Spinal cord (tissue), 10 donors: ENCODE data around the gene ASIC2. TPM values are rescaled to one million over a fixed set of nuclear protein-coding genes. Genes with fewer than 3 reads are reported as not detected.

Experiments used
- DNase-seq, 6 donors: peaks; one replicate each; pipeline versions ENCODE4 v3.0.0 to v3.0.0-alpha.2; 2013 to 2015; ENCODE audit warnings: low spot score in 6 of 6, low read depth in 4 of 6
- H3K27ac ChIP-seq: one replicate; pipeline ENCODE4 v1.5.1; 2013; ENCODE audit warnings: low read depth, low read length, control low read depth
- H3K27me3 ChIP-seq: one replicate; pipeline ENCODE4 v1.6.1; 2013; ENCODE audit warnings: low read length; ENCODE audit not compliant: control insufficient read depth, insufficient read depth
- H3K36me3 ChIP-seq: one replicate; pipeline ENCODE4 v1.6.1; 2013; ENCODE audit warnings: low read length; ENCODE audit not compliant: control insufficient read depth, insufficient read depth
- H3K4me1 ChIP-seq: one replicate; pipeline ENCODE4 v1.6.1; 2013; ENCODE audit warnings: low read length; ENCODE audit not compliant: control insufficient read depth, insufficient read depth
- H3K4me3 ChIP-seq: one replicate; pipeline ENCODE4 v1.5.1; 2013; ENCODE audit warnings: low read depth, low read length, control low read depth
- H3K9me3 ChIP-seq: one replicate; pipeline ENCODE4 v1.6.1; 2013; ENCODE audit warnings: low read length; ENCODE audit not compliant: control insufficient read depth, insufficient read depth
- WGBS: methylation state at CpG from one replicate; pipeline ENCODE4 v1.1.5; 2013; ENCODE audit warnings: missing lambda C conversion rate; ENCODE audit not compliant: insufficient coverage; 5-methylcytosine and 5-hydroxymethylcytosine counted together
- polyA plus RNA-seq, 2 donors: library from polyadenylated mRNA; unstranded; fragments of 120-200 nt; gene quantifications; one replicate each; pipeline ENCODE4 v1.2.1, GENCODE V29; 2013; ENCODE audit not compliant: insufficient read length in 2 of 2
- total RNA-seq, 2 donors: library from RNA; depleted of rRNA in 1 of 2; stranded (reverse); fragments of 120-200 nt in 1 of 2; fragments of >200 nt in 1 of 2; gene quantifications; one replicate each; pipeline versions ENCODE4 v1.2.3 to v1.2.4, GENCODE V29; 2013 to 2014
- donor health status: healthy.

The ASIC2 gene
- total and polyA plus RNA-seq, 4 donors: 6.7 to 44.2 (median 31.7) TPM

- Histone ChIP-seq H3K27me3 (no peaks in the 10 kb centered on the region), H3K36me3 (no peaks in the 10 kb centered on the region), H3K27ac (no peak overlapping the region), H3K4me3 (no peak overlapping the region), H3K9me3 (no peaks in the 10 kb centered on the region), H3K4me1 (peaks cover 8% of the 10 kb centered on the region)
- 95% methylated on average over 5 of the region's 10 CpGs for WGBS
- no peak for DNase-seq
These were observed 129.4 kb downstream of the ASIC2 start for GRCh38 chr17:33163533-33164168.

GRCh38 chr17:33154869-33155455 is 138.1 kb downstream of the ASIC2 start:
- H3K36me3 ChIP-seq: no peaks in the 10 kb centered on the region
- H3K27me3 ChIP-seq: no peaks in the 10 kb centered on the region
- H3K4me3 ChIP-seq: no peak overlapping the region
- H3K4me1 ChIP-seq: peaks cover 6% of the 10 kb centered on the region
- H3K27ac ChIP-seq: no peak overlapping the region
- no peaks in the 10 kb centered on the region for H3K9me3 ChIP-seq
- no peak for DNase-seq
- WGBS: 66% methylated on average over 19 of the region's 19 CpGs

- Histone ChIP-seq H3K4me3 (no peak overlapping the region), H3K9me3 (no peaks in the 10 kb centered on the region), H3K27ac (no peak overlapping the region), H3K36me3 (no peaks in the 10 kb centered on the region), H3K4me1 (peaks cover 6% of the 10 kb centered on the region), H3K27me3 (no peaks in the 10 kb centered on the region)
- WGBS: 36% methylated on average over 4 of the region's 7 CpGs
- DNase-seq: no peak
These were observed 140.3 kb downstream of the ASIC2 start for GRCh38 chr17:33152783-33153182.

GRCh38 chr17:33151565-33151964 is 141.5 kb downstream of the ASIC2 start:
- Histone ChIP-seq H3K27ac (no peak overlapping the region), H3K9me3 (no peaks in the 10 kb centered on the region), H3K4me3 (no peak overlapping the region), H3K27me3 (no peaks in the 10 kb centered on the region), H3K4me1 (peaks cover 6% of the 10 kb centered on the region), H3K36me3 (no peaks in the 10 kb centered on the region)
- DNase-seq: no peak
- 80% methylated on average over 2 of the region's 5 CpGs for WGBS

- 92% methylated on average over 2 of the region's 4 CpGs for WGBS
- Histone ChIP-seq H3K4me1 (peaks cover 2% of the 10 kb centered on the region), H3K27ac (no peak overlapping the region), H3K27me3 (no peaks in the 10 kb centered on the region), H3K9me3 (no peaks in the 10 kb centered on the region), H3K4me3 (no peak overlapping the region), H3K36me3 (no peaks in the 10 kb centered on the region)
- no peak for DNase-seq
These were observed 147.2 kb downstream of the ASIC2 start for GRCh38 chr17:33145941-33146340.

- Histone ChIP-seq H3K9me3 (no peaks in the 10 kb centered on the region), H3K27ac (no peak overlapping the region), H3K4me1 (peaks cover 7% of the 10 kb centered on the region), H3K4me3 (no peak overlapping the region), H3K27me3 (no peaks in the 10 kb centered on the region), H3K36me3 (no peaks in the 10 kb centered on the region)
- no peak for DNase-seq
- no CpG with 5 or more reads among the region's 2 CpGs for WGBS
These were observed 148.3 kb downstream of the ASIC2 start for GRCh38 chr17:33144837-33145236.

- WGBS: 100% methylated on average over 1 of the region's 3 CpGs
- H3K36me3 ChIP-seq: no peaks in the 10 kb centered on the region
- peaks cover 7% of the 10 kb centered on the region for H3K4me1 ChIP-seq
- no peak overlapping the region for H3K4me3 ChIP-seq
- peak in 1 of 6 donors; percentile 42 for DNase-seq
- no peaks in the 10 kb centered on the region for H3K27me3 ChIP-seq
- no peak overlapping the region for H3K27ac ChIP-seq
- no peaks in the 10 kb centered on the region for H3K9me3 ChIP-seq
These were observed 150.3 kb downstream of the ASIC2 start for GRCh38 chr17:33142705-33143299.

- H3K27ac ChIP-seq: no peak overlapping the region
- no peaks in the 10 kb centered on the region for H3K36me3 ChIP-seq
- H3K9me3 ChIP-seq: no peaks in the 10 kb centered on the region
- WGBS: 20% methylated on average over 4 of the region's 4 CpGs
- peak in 1 of 6 donors; percentile 57 for DNase-seq
- H3K4me1 ChIP-seq: peaks cover 7% of the 10 kb centered on the region
- H3K4me3 ChIP-seq: no peak overlapping the region
- no peaks in the 10 kb centered on the region for H3K27me3 ChIP-seq
These were observed 152.5 kb downstream of the ASIC2 start for GRCh38 chr17:33140413-33141099.

- DNase-seq: no peak
- Histone ChIP-seq H3K36me3 (no peaks in the 10 kb centered on the region), H3K27ac (no peak overlapping the region), H3K4me1 (peaks cover 7% of the 10 kb centered on the region), H3K4me3 (no peak overlapping the region), H3K27me3 (no peaks in the 10 kb centered on the region), H3K9me3 (no peaks in the 10 kb centered on the region)
- WGBS: no CpG with 5 or more reads among the region's 3 CpGs
These were observed 154.5 kb downstream of the ASIC2 start for GRCh38 chr17:33138627-33139026.
